Prostate gland (tissue), 2 donors: ENCODE results near the gene GCHFR.

Source experiments
- CTCF ChIP-seq, 4 experiments: fragments of 200-600 bp in 2 of 4; fragments of 450-650 bp in 2 of 4; sonication (generic) in 2 of 4; IDR thresholded peaks; 1 replicate in 3 of 4; 2 replicates in 1 of 4; pipeline ENCODE4 v1.5.1; 2016 to 2019; ENCODE audit warnings: antibody characterized with exemption in 4 of 4, mild to moderate bottlenecking in 2 of 4, moderate library complexity in 2 of 4
- POLR2AphosphoS5 ChIP-seq: sonication (generic); formaldehyde crosslinking; IDR thresholded peaks from one replicate; pipeline ENCODE4 v1.6.1; 2017; ENCODE audit warnings: antibody characterized with exemption

- TF ChIP-seq CTCF (IDR thresholded peaks at IDR 0.05): no peak
- peak; percentile 64 for TF ChIP-seq POLR2AphosphoS5
These were observed 5.6 kb downstream of the GCHFR start, which contains the start of gene C15orf62 for GRCh38 chr15:40769274-40770146.
